ENCODE results near the gene RPL19. TPM values are rescaled to one million over a fixed set of nuclear protein-coding genes. Genes with fewer than 3 reads are reported as not detected.

The RPL19 gene
- total and polyA plus RNA-seq, 5 experiments from 2014 or later = 3,521 to 4,559 (median 3,970) TPM

GRCh38 chr17:39229274-39229913, 29.3 kb downstream of the RPL19 start:
- Mint-ChIP-seq H3K27me3 (peaks cover 6 to 29% (median 21%) of the 10 kb centered on the region in 5 donors), H3K36me3 (no peaks in the 10 kb centered on the region), H3K4me1 (peaks cover 17 to 23% (median 18%) of the 10 kb centered on the region in 4 donors), H3K27ac (peak overlapping the region in 3 of 10 donors; percentile 6 to 82 (median 48)), H3K9me3 (no peaks in the 10 kb centered on the region), H3K4me3 (no peak overlapping the region)
- DNase-seq (no peak), ATAC-seq (no peak)
- POLR2A ChIA-PET = interaction anchor here (0.6 to 3.3 kb wide), 2 partner anchors 22 to 778 kb away, joined by 4 to 29 read pairs; no protein-coding TSS in a partner anchor

GRCh38 chr17:39230361-39230760, 30.3 kb downstream of the RPL19 start:
- no peak overlapping the region for H3K4me3 Mint-ChIP-seq
- no peak overlapping the region for H3K27ac Mint-ChIP-seq
- POLR2A ChIA-PET = interaction anchor here (1.1 to 3.3 kb wide), 2 partner anchors 23 to 31 kb away, joined by 5 to 29 read pairs; partner anchors contain the start of gene RPL19
- no peaks in the 10 kb centered on the region for H3K9me3 Mint-ChIP-seq
- peaks cover 16 to 24% (median 17%) of the 10 kb centered on the region in 4 donors for H3K4me1 Mint-ChIP-seq
- no peaks in the 10 kb centered on the region for H3K36me3 Mint-ChIP-seq
- peaks cover 6 to 27% (median 21%) of the 10 kb centered on the region in 5 donors for H3K27me3 Mint-ChIP-seq
- DNase-seq (no peak), ATAC-seq (no peak)

GRCh38 chr17:39231091-39231561, 31.0 kb downstream of the RPL19 start:
- Mint-ChIP-seq H3K27me3 (peaks cover 3 to 24% (median 16%) of the 10 kb centered on the region in 5 donors), H3K4me3 (peak overlapping the region in 1 of 10 donors; percentile 10), H3K36me3 (no peaks in the 10 kb centered on the region), H3K4me1 (peaks cover 16 to 27% (median 20%) of the 10 kb centered on the region in 4 donors), H3K27ac (peak overlapping the region in 4 of 10 donors; percentile 36 to 96 (median 59)), H3K9me3 (no peaks in the 10 kb centered on the region)
- POLR2A ChIA-PET = interaction anchor here (1.1 to 3.3 kb wide), 3 partner anchors 8 to 31 kb away, joined by 4 to 29 read pairs (median 5); partner anchors contain the start of gene RPL19
- DNase-seq (no peak), ATAC-seq (no peak)

GRCh38 chr17:39231591-39232551, 31.8 kb downstream of the RPL19 start:
- ATAC-seq = peak; percentile 78 to 85

GRCh38 chr17:39235555-39236449, 35.7 kb downstream of the RPL19 start:
- no peaks in the 10 kb centered on the region for H3K9me3 Mint-ChIP-seq
- DNase-seq (peak in 5 of 10 donors; percentile 36 to 64 (median 62)), ATAC-seq (peak; percentile 13 to 43)
- POLR2A ChIA-PET = interaction anchor here (0.5 to 4.4 kb wide), 6 partner anchors 8 to 914 kb away, joined by 3 to 57 read pairs (median 4); partner anchors contain the start of gene RPL19
- peak overlapping the region in 3 of 10 donors; percentile 5 to 59 (median 55) for H3K4me3 Mint-ChIP-seq
- peak overlapping the region; percentile 5 to 94 (median 84) for H3K27ac Mint-ChIP-seq
- H3K36me3 Mint-ChIP-seq = no peaks in the 10 kb centered on the region
- peaks cover 29 to 53% (median 44%) of the 10 kb centered on the region in 4 donors for H3K4me1 Mint-ChIP-seq
- H3K27me3 Mint-ChIP-seq = peaks cover 0 to 3% (median 0%) of the 10 kb centered on the region in 5 donors

More at GRCh38 chr17:39231591-39232551, 31.8 kb downstream of the RPL19 start:
- no peaks in the 10 kb centered on the region for H3K9me3 Mint-ChIP-seq
- H3K36me3 Mint-ChIP-seq = no peaks in the 10 kb centered on the region
- peak; percentile 48 to 79 (median 62) for DNase-seq
- peak overlapping the region; percentile 2 to 96 (median 68) for H3K27ac Mint-ChIP-seq
- POLR2A ChIA-PET = interaction anchor here (1.1 to 3.3 kb wide), 4 partner anchors 8 to 32 kb away, joined by 4 to 29 read pairs (median 4); partner anchors contain the start of gene RPL19
- peaks cover 2 to 21% (median 13%) of the 10 kb centered on the region in 5 donors for H3K27me3 Mint-ChIP-seq
- H3K4me3 Mint-ChIP-seq = peak overlapping the region; percentile 29 to 79 (median 62)
- peaks cover 15 to 30% (median 20%) of the 10 kb centered on the region in 4 donors for H3K4me1 Mint-ChIP-seq

GRCh38 chr17:39236450-39236927, 36.4 kb downstream of the RPL19 start:
- no peak overlapping the region for H3K4me3 Mint-ChIP-seq
- peaks cover 0 to 3% (median 0%) of the 10 kb centered on the region in 5 donors for H3K27me3 Mint-ChIP-seq
- H3K4me1 Mint-ChIP-seq = peaks cover 26 to 49% (median 43%) of the 10 kb centered on the region in 4 donors
- POLR2A ChIA-PET = interaction anchor here (0.5 to 9.6 kb wide), 5 partner anchors 8 to 913 kb away, joined by 3 to 134 read pairs (median 9); partner anchors contain the start of gene RPL19
- peak overlapping the region in 8 of 10 donors; percentile 25 to 94 (median 82) for H3K27ac Mint-ChIP-seq
- ATAC-seq (no peak), DNase-seq (no peak)
- no peaks in the 10 kb centered on the region for H3K9me3 Mint-ChIP-seq
- no peaks in the 10 kb centered on the region for H3K36me3 Mint-ChIP-seq

- peak overlapping the region in 9 of 10 donors; percentile 13 to 98 (median 87) for H3K27ac Mint-ChIP-seq
- H3K4me3 Mint-ChIP-seq = peak overlapping the region in 2 of 10 donors; percentile 12 to 81
- POLR2A ChIA-PET = interaction anchor here (0.8 to 9.6 kb wide), 5 partner anchors 10 to 72 kb away, joined by 3 to 134 read pairs (median 4); partner anchors contain the start of gene RPL19
Measured at GRCh38 chr17:39236981-39237441, 36.9 kb downstream of the RPL19 start.

GRCh38 chr17:39237586-39237985, 37.5 kb downstream of the RPL19 start:
- no peak for DNase-seq
- ATAC-seq = no peak
- POLR2A ChIA-PET = interaction anchor here (0.5 to 9.6 kb wide), 7 partner anchors 11 to 369 kb away, joined by 3 to 134 read pairs (median 4); partner anchors contain the start of gene RPL19
- peaks cover 17 to 39% (median 35%) of the 10 kb centered on the region in 4 donors for H3K4me1 Mint-ChIP-seq
- H3K4me3 Mint-ChIP-seq = peak overlapping the region in 6 of 10 donors; percentile 2 to 84 (median 73)
- no peaks in the 10 kb centered on the region for H3K9me3 Mint-ChIP-seq
- H3K36me3 Mint-ChIP-seq = no peaks in the 10 kb centered on the region
- no peaks in the 10 kb centered on the region for H3K27me3 Mint-ChIP-seq
- peak overlapping the region in 9 of 10 donors; percentile 90 to 99 (median 95) for H3K27ac Mint-ChIP-seq

More at GRCh38 chr17:39236981-39237441, 36.9 kb downstream of the RPL19 start:
- no peaks in the 10 kb centered on the region for H3K9me3 Mint-ChIP-seq
- H3K4me1 Mint-ChIP-seq = peaks cover 21 to 44% (median 39%) of the 10 kb centered on the region in 4 donors
- DNase-seq = no peak
- ATAC-seq = no peak
- H3K36me3 Mint-ChIP-seq = no peaks in the 10 kb centered on the region
- H3K27me3 Mint-ChIP-seq = no peaks in the 10 kb centered on the region

GRCh38 chr17:39238311-39238972, 38.4 kb downstream of the RPL19 start:
- Mint-ChIP-seq H3K9me3 (no peaks in the 10 kb centered on the region), H3K36me3 (no peaks in the 10 kb centered on the region), H3K27ac (peak overlapping the region; percentile 87 to 99 (median 95)), H3K4me1 (peaks cover 17 to 39% (median 35%) of the 10 kb centered on the region in 4 donors), H3K27me3 (no peaks in the 10 kb centered on the region), H3K4me3 (peak overlapping the region; percentile 56 to 87 (median 78))
- ATAC-seq = peak; percentile 92
- DNase-seq = peak; percentile 61 to 95 (median 85)
- POLR2A ChIA-PET = interaction anchor here (0.7 to 9.6 kb wide), 8 partner anchors 11 to 385 kb away, joined by 3 to 134 read pairs (median 4); partner anchors contain the start of genes RPL19 and RPL23

GRCh38 chr17:39239640-39240314, 39.7 kb downstream of the RPL19 start:
- DNase-seq (peak; percentile 51 to 81 (median 66)), ATAC-seq (peak; percentile 32 to 33)
- POLR2A ChIA-PET = interaction anchor here (1.7 to 9.6 kb wide), 3 partner anchors 33 to 386 kb away, joined by 5 to 134 read pairs (median 57); partner anchors contain the start of genes RPL19 and RPL23
- Mint-ChIP-seq H3K27ac (peak overlapping the region in 9 of 10 donors; percentile 70 to 98 (median 92)), H3K9me3 (no peaks in the 10 kb centered on the region), H3K36me3 (no peaks in the 10 kb centered on the region), H3K27me3 (no peaks in the 10 kb centered on the region), H3K4me3 (peak overlapping the region in 8 of 10 donors; percentile 12 to 64 (median 40)), H3K4me1 (peaks cover 21 to 50% (median 46%) of the 10 kb centered on the region in 4 donors)
